H1 (cell line): ENCODE data around the gene ZNF566.

Experiments used
- BACH1 ChIP-seq: IDR thresholded peaks from 2 replicates; pipeline ENCODE4 v1.6.1; 2012; ENCODE audit warnings: low read length, improper control_type of control experiment
- CEBPB ChIP-seq: IDR thresholded peaks from 2 replicates; pipeline ENCODE4 v1.6.1; 2012; ENCODE audit warnings: low read depth, low read length
- EZH2 ChIP-seq: fragments of 200-600 bp; sonication (generic); IDR thresholded peaks from 2 replicates; pipeline ENCODE4 v1.7.1; 2012; ENCODE audit warnings: low read depth, mild to moderate bottlenecking, moderate library complexity, low read length, inconsistent platforms; ENCODE audit not compliant: severe bottlenecking
- POLR2A ChIP-seq, 2 experiments: IDR thresholded peaks; 1 replicate in 1 of 2; 2 replicates in 1 of 2; pipeline ENCODE4 v1.6.1; 2011; ENCODE audit warnings: low read depth in 2 of 2, low read length in 2 of 2, mild to moderate bottlenecking in 2 of 2; ENCODE audit errors: control extremely low read depth in 1 of 2
- POLR2AphosphoS5 ChIP-seq: IDR thresholded peaks from 2 replicates; pipeline ENCODE4 v1.6.1; 2011; ENCODE audit warnings: low read depth, low read length
- YY1 ChIP-seq: IDR thresholded peaks from 2 replicates; pipeline ENCODE4 v1.6.1; 2011; ENCODE audit warnings: low read depth, mild to moderate bottlenecking, low read length
- TF ChIP-seq, protein P1 (sequence below), 3 experiments: IDR thresholded peaks; 1 replicate in 2 of 3; 2 replicates in 1 of 3; pipeline versions ENCODE4 v1.5.1 to v1.6.1; 2011; ENCODE audit warnings: low read length in 3 of 3, mild to moderate bottlenecking in 3 of 3, inconsistent platforms in 2 of 3, low read depth in 1 of 3, moderate library complexity in 1 of 3; ENCODE audit not compliant: insufficient read depth in 1 of 3; ENCODE audit errors: control extremely low read depth in 1 of 3
- TF ChIP-seq, protein P2 (sequence below): IDR thresholded peaks from 2 replicates; pipeline ENCODE4 v1.6.1; 2011; ENCODE audit warnings: low read depth, mild to moderate bottlenecking, low read length; ENCODE audit not compliant: insufficient read depth

DNA sequence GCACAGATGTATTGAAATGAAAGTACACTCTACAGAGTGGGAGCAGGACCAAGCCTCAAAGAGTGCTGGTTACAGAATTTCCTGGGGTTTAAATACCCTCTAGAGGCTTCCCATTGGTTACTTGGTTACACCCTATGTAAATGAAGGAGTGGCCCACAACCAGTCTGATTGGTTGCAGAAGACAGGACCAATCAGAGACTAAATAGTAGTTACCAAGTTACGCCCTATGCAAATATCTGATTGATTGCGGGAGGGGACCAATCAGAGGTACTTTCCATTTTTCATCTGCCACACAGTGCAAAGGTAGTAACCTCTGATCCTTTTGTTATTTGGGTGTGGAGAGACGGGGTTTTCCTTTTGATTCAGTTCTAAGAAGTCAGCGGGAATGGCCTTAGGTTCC is 65.4 kb downstream of the ZNF566 start:
- no peak for TF ChIP-seq POLR2A (IDR thresholded peaks at IDR 0.05; ENCODE audit: control extremely low read depth in 1 of 2, low read depth in 2 of 2, low read length in 2 of 2)
- no peak for TF ChIP-seq YY1
- TF ChIP-seq, protein P1, sequence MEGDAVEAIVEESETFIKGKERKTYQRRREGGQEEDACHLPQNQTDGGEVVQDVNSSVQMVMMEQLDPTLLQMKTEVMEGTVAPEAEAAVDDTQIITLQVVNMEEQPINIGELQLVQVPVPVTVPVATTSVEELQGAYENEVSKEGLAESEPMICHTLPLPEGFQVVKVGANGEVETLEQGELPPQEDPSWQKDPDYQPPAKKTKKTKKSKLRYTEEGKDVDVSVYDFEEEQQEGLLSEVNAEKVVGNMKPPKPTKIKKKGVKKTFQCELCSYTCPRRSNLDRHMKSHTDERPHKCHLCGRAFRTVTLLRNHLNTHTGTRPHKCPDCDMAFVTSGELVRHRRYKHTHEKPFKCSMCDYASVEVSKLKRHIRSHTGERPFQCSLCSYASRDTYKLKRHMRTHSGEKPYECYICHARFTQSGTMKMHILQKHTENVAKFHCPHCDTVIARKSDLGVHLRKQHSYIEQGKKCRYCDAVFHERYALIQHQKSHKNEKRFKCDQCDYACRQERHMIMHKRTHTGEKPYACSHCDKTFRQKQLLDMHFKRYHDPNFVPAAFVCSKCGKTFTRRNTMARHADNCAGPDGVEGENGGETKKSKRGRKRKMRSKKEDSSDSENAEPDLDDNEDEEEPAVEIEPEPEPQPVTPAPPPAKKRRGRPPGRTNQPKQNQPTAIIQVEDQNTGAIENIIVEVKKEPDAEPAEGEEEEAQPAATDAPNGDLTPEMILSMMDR (IDR thresholded peaks at IDR 0.05; ENCODE audit: control extremely low read depth in 1 of 3, insufficient read depth in 1 of 3, low read depth in 1 of 3, low read length in 3 of 3), result no peak
- TF ChIP-seq, protein P2, sequence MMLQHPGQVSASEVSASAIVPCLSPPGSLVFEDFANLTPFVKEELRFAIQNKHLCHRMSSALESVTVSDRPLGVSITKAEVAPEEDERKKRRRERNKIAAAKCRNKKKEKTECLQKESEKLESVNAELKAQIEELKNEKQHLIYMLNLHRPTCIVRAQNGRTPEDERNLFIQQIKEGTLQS, result no peak
- no peak for TF ChIP-seq POLR2AphosphoS5
- no peak for TF ChIP-seq CEBPB
- TF ChIP-seq EZH2, result no peak
- TF ChIP-seq BACH1, result no peak
